MG63 (cell line): ENCODE results near the gene IFRD1. TPM values are rescaled to one million over a fixed set of nuclear protein-coding genes. Genes with fewer than 3 reads are reported as not detected.
"Not testable (repeated sequence)": the region's sequence is repeated elsewhere in the genome, so short reads cannot be mapped to it uniquely, and the experiment has no call there.

Experiments used
- DNase-seq: peaks from one replicate; pipeline ENCODE4 v3.0.0-alpha.2; 2020
- H3K27me3 ChIP-seq: fragments of 250-450 bp; sonication (Bioruptor Pico); 2 replicates; pipeline ENCODE4 v1.5.1; 2020; ENCODE audit warnings: mild to moderate bottlenecking, moderate library complexity
- H3K36me3 ChIP-seq: fragments of 250-450 bp; sonication (Bioruptor Pico); 2 replicates; pipeline ENCODE4 v1.5.1; 2020; ENCODE audit warnings: mild to moderate bottlenecking, moderate library complexity
- H3K4me3 ChIP-seq: fragments of 250-450 bp; sonication (Bioruptor Pico); 2 replicates; pipeline ENCODE4 v1.5.1; 2020; ENCODE audit warnings: mild to moderate bottlenecking, moderate library complexity
- H3K9me3 ChIP-seq: fragments of 250-450 bp; sonication (Bioruptor Pico); 2 replicates; pipeline ENCODE4 v1.5.1; 2020; ENCODE audit warnings: mild to moderate bottlenecking, moderate library complexity
- total RNA-seq: library from RNA; depleted of rRNA; stranded (reverse); fragments of >200 nt; shearing (Covaris generic); gene quantifications from 2 replicates; pipeline ENCODE4 v1.2.3, GENCODE V29; 2014; ENCODE audit warnings: low replicate concordance

The IFRD1 gene
- total RNA-seq, 1 experiment from 2014 or later = 29.5 TPM

DNA sequence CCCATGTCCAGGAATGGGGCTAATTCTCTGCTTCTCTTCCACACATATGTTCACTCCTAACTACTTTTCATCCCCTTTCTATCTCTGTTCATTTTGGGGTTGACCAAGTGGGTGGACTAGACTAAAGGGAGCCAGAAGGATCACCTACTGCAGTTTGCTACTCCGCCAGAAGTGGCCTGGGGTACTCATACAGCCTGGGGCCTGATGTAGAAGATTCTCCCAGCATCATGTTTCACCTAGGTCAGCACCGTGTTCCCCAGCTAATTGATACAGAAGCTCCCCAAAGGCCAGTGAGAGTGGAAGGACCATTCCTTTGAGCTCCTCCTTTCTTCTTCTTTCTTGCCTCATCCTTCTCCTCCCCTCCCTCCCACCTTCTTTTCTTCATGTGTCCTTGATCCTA is 19.6 kb upstream of the IFRD1 start:
- Histone ChIP-seq H3K4me3 (no peak overlapping the region), H3K27me3 (no peaks in the 10 kb centered on the region), H3K36me3 (no peaks in the 10 kb centered on the region), H3K9me3 (no peaks in the 10 kb centered on the region)
- no peak for DNase-seq

DNA sequence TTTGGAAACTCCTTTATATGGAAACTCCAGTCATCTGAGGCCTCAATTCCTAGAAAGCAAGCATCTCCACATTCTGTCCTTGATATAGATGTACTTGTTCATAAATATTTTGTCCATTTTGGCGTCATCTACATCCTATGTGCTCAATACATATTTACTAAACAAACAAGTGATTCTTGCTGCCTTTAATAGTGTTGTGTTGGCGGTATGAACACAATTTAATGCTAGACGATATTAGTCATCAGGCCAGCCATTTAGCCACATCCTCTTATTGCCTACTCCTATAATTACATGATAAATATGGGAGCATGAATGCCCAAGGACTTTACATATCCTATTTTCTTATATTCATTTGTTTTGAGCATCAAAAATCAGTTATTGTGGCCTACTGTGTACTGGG is 18.5 kb upstream of the IFRD1 start:
- no peak for DNase-seq
- Histone ChIP-seq H3K9me3 (no peaks in the 10 kb centered on the region), H3K27me3 (no peaks in the 10 kb centered on the region), H3K36me3 (no peaks in the 10 kb centered on the region), H3K4me3 (no peak overlapping the region)

DNA sequence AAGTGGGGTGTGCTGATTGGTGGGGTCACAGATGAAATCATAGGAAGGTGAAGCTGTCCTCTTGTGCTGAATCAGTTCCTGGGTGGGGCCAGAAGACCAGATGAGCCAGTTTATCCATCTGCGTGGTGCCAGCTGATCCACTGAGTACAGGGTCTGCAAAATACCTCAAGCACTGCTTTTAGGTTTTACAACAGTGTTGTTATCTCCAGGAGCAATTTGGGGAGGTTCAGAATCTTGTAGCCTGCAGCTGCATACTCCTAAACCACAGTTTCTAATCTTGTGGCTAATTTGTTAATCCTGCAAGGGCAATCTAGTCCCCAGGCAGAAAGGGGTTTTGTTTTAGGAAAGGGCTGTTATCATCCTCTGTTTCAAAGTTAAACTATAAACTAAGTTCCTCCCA is 17.0 kb upstream of the IFRD1 start:
- DNase-seq = no peak

DNA sequence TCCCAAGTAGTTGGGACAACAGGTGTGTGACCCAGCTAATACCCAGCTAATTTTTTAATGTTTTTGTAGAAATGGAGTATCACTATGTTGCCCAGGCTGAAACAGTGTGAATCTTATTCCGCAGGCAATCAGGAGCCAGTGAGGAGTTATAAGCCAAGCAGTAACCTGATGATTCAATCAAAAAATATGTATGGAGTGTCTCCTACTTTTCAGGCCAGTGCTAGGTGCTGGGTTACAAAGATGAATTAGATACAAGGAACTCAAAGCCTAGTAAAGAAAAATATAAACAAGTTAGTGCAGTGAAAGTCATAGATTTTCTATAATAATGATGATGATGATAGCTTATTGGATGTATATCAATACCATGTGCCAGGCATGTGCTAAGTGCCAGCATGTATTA is 13.2 kb upstream of the IFRD1 start:
- Histone ChIP-seq H3K4me3 (no peak overlapping the region), H3K9me3 (no peaks in the 10 kb centered on the region), H3K36me3 (no peaks in the 10 kb centered on the region), H3K27me3 (no peaks in the 10 kb centered on the region)
- DNase-seq = no peak

More for the DNA sequence above, 17.0 kb upstream of the IFRD1 start:
- Histone ChIP-seq H3K36me3 (no peaks in the 10 kb centered on the region), H3K9me3 (no peaks in the 10 kb centered on the region), H3K27me3 (no peaks in the 10 kb centered on the region), H3K4me3 (no peak overlapping the region)

DNA sequence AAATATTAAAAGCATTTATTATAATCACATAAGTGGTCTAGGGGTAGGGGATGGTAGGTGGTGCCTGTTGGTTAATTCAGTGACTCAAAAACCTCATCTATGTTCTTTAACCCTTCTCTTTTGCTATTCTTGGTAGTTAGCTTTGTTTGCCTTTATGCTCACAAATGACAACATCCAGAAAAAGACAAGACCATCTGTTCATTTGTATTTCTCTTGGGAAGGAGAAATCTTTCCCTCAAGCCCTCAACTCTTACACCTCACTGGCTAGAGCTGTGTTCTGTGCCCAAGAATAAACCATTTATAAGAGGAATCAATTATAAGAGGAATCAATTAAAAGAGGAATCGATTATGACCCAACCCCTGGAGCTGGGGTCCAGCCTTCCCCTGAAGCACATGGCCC is 10.8 kb upstream of the IFRD1 start:
- no peaks in the 10 kb centered on the region for H3K9me3 ChIP-seq
- no peaks in the 10 kb centered on the region for H3K27me3 ChIP-seq
- H3K36me3 ChIP-seq = no peaks in the 10 kb centered on the region
- no peak for DNase-seq
- H3K4me3 ChIP-seq = no peak overlapping the region

DNA sequence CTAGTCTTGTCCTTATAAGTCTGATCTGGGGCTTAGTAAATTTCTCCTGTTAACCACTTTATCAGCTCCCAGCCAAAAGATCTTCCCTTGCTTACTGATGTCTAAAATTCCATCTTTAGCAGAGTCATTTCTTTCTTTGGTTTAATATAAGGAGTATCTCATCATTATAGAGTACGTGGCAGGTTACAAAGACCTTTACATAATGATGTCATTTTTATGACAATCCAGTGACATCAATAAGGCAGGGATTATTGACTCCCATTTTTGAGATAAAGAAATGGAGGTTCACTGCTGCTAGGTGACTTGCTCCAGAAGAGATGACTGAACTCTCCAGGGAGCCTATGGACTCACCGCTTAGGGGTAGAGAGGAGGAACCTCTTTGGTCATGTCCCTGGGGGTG is 8.1 kb upstream of the IFRD1 start:
- no peaks in the 10 kb centered on the region for H3K27me3 ChIP-seq
- DNase-seq = no peak
- H3K36me3 ChIP-seq = no peaks in the 10 kb centered on the region
- H3K4me3 ChIP-seq = no peak overlapping the region
- H3K9me3 ChIP-seq = no peaks in the 10 kb centered on the region

DNA sequence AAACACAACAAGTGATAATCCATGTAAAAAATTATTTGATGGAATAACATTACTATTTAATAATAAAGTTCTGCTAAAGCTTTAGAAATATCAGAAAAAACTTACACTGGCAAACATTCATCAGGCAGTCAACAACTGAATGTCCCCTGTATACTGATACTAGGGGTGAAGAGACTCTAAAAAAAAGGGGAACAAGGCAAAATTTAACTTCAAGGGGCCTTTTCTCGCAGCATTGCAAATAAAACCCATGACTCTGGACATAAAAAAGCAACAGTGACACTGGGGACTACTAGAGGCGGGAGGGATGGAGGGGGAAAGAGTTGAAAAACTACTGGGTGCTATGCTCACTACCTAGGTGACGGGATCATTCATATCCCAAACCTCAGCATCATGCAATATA is 5.8 kb upstream of the IFRD1 start:
- DNase-seq = no peak
- H3K9me3 ChIP-seq = no peaks in the 10 kb centered on the region
- no peak overlapping the region for H3K4me3 ChIP-seq
- no peaks in the 10 kb centered on the region for H3K36me3 ChIP-seq
- no peaks in the 10 kb centered on the region for H3K27me3 ChIP-seq

DNA sequence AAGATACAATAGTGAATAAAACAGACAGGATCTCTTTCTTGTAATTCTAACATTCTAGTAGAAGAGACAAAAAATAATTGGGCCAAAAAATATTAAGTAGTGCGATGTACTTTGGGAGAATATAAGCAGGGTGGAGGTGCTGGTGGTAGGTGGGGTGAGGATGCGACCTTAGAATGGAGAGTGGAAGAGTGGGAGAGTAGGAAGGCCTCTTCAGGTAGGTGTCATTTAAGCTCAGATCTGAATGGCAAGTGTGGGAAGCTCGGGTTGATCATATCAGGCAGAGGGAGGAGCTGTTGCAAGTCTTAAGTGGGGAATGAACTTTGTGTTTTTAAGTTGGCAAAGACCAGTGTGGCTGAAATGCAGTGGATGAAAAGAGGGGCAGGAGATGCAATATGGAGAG is 3.8 kb upstream of the IFRD1 start:
- Histone ChIP-seq H3K9me3 (no peaks in the 10 kb centered on the region), H3K27me3 (no peaks in the 10 kb centered on the region)
- DNase-seq = no peak

DNA sequence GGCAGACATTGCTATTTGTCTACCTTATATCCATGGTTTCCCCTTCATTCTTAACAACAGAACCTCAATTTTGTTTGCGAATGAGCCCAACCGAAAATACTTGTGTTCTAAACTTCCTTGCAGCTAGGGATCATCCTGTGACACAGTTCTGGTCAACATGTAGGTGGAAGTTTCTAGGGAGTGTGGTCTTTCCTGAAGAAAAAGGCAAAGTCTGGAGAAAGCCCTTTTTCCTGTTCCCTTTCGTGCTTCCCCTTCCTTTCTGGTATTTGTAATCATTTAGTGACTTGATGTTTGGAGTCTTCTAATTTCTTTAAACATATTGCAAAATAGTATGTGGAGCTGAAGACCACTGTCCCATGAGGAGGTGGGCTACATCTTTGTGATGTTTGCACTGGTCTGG is 2.9 kb upstream of the IFRD1 start:
- no peak for DNase-seq
- no peak overlapping the region for H3K4me3 ChIP-seq
- no peaks in the 10 kb centered on the region for H3K36me3 ChIP-seq

More for the DNA sequence above, 3.8 kb upstream of the IFRD1 start:
- H3K36me3 ChIP-seq = no peaks in the 10 kb centered on the region
- H3K4me3 ChIP-seq = no peak overlapping the region

DNA sequence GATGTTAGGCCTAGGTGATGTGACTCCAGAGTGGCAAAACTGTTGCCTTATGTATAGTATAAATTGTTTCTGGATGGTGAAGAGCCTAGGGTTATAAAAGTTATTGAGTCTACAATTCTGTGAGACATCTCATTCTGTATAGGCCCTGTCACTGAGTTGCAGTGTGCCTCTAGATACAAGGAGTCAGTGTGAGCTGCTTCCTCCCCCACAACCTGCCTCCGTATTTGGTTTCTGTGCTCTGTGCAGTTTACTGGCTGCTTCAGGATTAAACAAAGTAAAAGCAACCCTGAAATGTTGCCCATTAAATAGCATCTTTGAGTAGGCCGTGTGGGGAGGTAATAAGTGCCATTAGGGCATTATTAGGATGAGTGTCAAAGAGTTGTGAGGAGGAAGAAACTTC is 1.9 kb upstream of the IFRD1 start:
- DNase-seq = no peak
- H3K36me3 ChIP-seq = 0 out of 2 replicates have a peak, but pooled peaks cover 2% of the 10 kb centered on the region
- no peaks in the 10 kb centered on the region for H3K27me3 ChIP-seq
- no peaks in the 10 kb centered on the region for H3K9me3 ChIP-seq
- no peak overlapping the region for H3K4me3 ChIP-seq

More for the DNA sequence above, 2.9 kb upstream of the IFRD1 start:
- Histone ChIP-seq H3K9me3 (no peaks in the 10 kb centered on the region), H3K27me3 (no peaks in the 10 kb centered on the region)

DNA sequence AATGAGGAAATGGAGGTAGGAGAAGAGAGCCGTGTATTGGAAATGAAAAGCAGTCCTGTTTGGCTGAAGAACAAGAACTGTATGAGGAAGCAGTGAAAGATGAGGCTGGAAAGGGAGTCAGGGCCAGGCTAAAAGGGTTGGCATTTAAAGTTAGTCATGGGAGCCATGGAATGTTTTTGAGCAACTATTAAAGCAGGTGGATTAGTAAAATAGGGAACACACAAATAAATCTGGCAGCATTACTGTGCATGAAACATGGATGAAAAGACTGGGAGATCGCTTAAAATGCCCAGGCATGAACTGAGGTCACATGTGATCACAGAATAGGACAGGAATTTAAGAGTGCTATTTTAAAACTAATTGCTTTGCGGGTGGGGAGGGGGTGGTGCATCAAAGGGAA is 1.4 kb upstream of the IFRD1 start:
- DNase-seq = no peak
- no peaks in the 10 kb centered on the region for H3K9me3 ChIP-seq
- 0 out of 2 replicates have a peak, but pooled peaks cover 2% of the 10 kb centered on the region for H3K36me3 ChIP-seq
- H3K4me3 ChIP-seq = no peak overlapping the region
- H3K27me3 ChIP-seq = no peaks in the 10 kb centered on the region

DNA sequence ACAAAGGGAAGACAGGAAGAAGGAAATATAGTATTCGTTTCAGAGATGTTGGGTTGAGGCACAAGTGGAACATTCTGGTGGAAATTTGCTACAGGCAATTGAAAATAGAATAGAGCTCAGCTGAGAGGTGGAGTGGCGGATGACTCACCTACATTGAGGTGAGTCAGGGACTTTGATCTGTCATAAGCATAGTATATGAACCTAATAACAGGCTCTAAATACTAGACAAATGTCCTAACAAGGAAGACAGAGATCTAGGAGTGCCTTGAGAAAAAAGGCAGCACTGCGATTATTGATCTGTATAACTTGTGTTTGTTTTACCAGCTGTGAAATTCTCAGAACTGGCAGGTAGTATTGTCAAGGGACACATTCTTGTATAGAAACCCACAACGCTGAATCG is 907 bp upstream of the IFRD1 start:
- Histone ChIP-seq H3K9me3 (no peaks in the 10 kb centered on the region), H3K36me3 (0 out of 2 replicates have a peak, but pooled peaks cover 2% of the 10 kb centered on the region), H3K27me3 (no peaks in the 10 kb centered on the region), H3K4me3 (peak overlapping the region; percentile 98)
- DNase-seq = peak; percentile 32

DNA sequence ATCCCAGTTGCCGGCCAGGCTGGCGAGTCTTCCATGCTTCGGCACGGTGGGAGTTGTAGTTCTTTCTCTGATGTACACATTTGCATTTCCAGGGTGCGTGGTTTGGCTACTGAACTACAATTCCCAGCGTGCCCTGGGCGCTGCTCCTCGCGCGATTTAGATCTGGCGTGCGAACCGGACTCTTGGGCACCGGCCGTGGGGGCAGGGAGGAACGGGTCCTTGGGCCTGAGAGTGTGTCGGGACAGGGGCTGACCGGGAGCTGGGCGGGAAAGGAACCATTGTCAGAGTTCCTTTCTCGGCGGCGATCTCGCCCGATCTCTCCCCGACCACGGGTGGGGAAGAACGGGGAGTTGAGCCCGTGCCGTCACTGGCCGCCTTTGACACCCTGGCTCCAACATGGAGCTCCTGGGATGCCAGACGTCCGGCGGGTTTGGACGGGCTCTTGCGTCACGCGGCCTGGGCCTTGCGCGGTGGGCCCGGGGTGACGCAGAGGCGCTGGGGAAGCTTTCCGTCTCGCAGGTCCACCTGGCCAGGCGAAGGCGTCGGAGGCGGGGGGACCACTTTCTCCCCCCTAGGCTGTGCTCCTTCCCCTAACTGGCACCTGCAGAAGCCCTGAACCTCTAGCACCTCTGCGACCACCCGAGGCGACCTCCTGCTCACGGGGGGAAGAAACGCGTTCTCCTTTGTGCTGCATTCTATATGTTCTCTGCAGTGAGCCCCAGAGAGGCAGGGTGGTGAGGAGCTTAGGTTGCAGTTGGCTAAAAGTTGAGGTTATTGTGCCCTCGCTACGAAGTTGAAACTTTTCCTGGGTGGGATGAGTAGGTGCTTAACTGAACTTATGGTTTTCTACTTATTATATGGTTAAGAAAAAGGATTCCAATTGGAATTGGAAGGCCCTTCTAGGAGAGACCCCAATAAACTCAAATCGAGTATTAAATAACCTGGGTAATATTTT is 824 bp downstream of the IFRD1 start:
- Histone ChIP-seq H3K9me3 (no peaks in the 10 kb centered on the region), H3K4me3 (peak overlapping the region; percentile 98), H3K27me3 (no peaks in the 10 kb centered on the region), H3K36me3 (peaks cover 11% of the 10 kb centered on the region)
- peak; percentile 89 for DNase-seq

DNA sequence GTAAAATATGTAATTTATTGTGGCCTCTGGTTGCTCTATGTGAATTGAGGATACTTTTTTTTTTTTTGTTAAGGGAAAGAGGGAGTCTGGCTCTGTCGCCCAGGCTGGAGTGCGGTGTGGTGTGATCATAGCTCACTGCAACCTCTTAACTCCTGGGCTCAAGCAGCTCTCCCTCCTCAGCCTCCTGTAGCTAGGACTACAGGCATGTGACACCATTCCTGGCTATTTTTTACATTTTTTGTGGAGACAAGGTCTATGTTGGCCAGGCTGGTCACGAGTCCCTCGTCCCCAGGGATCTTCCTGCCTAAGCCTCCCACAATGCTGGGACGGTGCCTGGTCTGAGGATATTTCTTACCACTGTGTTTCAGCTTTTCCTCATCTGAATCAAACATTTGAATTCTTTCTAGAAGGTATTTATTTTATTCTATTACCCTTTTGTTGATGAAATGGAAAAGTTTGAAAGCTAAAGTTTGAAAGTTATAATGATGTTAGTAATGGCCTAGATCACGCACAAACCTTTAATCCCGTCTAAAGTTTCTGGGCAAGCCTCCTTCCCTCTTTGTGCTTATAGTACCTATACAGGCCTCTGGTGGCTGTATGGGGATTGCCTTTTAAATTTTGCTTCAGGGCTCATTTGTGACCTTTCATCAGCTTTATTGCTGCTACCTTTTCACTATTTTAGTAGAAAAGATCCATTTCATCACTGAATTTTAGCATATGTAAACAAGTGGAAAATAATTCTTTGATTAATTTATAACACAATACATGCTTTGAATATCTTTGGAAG is 2.0 kb downstream of the IFRD1 start:
- Histone ChIP-seq H3K4me3 (peak overlapping the region; percentile 98), H3K9me3 (no peaks in the 10 kb centered on the region), H3K36me3 (peaks cover 23% of the 10 kb centered on the region), H3K27me3 (no peaks in the 10 kb centered on the region)
- DNase-seq = peak; percentile 11

DNA sequence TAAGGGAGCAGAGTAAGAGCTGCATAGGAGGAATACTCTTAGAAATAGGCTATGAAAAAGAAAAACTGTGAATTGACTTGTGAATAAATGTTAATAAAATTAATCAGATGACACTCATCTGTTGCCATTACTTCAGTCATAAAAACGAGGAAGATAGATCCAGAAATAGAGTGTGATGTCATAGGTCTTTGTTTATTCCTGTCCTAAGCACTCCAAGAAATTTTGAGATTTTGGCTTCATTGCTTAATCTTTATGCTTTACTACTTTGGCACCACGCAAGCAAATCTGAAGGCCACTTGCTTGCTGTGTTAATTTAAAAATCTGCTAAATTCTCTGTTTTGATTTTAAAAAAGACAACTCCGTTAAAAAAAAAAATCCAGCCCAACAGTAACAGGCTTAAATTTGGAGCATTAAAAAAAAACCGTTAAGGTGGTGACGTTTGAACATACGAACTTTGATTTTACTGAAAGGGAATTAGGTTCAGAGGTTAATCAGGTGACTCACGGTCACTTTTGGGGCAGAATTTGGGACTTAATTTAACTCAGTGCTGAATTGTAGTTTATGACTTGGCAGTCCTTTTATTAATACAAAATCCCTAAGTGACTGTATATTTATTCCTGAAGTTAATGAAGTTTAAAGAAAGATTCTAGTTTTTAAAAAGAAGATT is 3.4 kb downstream of the IFRD1 start:
- peaks cover 32% of the 10 kb centered on the region for H3K36me3 ChIP-seq
- peak overlapping the region; percentile 98 for H3K4me3 ChIP-seq
- H3K9me3 ChIP-seq = no peaks in the 10 kb centered on the region
- no peaks in the 10 kb centered on the region for H3K27me3 ChIP-seq
- DNase-seq = no peak

DNA sequence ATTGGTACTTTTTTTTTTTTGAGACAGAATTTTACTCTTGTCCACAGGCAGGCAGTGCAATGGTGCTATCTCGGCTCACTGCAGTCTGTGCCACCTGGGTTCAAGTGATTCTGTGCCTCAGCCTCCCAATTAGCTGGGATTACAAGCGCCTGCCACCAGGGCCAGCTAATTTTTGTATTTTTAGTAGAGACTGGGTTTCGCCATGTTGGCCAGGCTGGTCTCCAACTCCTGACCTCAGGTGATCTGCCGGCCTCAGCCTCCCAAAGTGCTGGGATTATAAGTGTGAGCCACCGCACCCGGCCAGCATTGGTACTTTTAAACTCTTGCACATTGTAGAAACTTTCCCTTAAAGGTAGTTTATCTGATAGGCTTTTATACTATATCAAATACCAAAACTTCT is 3.9 kb downstream of the IFRD1 start:
- not testable (repeated sequence) for H3K4me3 ChIP-seq, DNase-seq, H3K9me3 ChIP-seq, H3K27me3 ChIP-seq
- peaks cover 36% of the 10 kb centered on the region for H3K36me3 ChIP-seq

DNA sequence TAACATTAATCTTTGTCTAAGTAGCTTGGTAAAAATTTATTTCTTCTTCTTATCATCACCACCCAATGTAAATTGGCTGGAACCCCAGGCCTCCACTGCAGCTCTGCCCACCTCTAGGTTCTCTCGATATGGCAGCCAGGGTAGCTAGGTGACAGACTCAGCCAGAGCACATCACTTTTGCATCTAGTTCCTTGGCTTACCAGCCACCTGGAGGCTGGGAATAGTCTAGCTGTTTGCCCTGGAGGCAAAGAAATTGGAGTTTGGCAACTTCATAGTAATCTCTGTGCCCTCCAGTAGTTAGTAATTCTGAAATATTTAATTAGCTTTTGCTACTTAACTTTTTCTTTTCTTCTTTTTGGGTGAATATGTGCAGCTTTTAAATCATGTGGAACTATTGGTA is 9.4 kb downstream of the IFRD1 start:
- Histone ChIP-seq H3K4me3 (no peak overlapping the region), H3K27me3 (no peaks in the 10 kb centered on the region), H3K9me3 (no peaks in the 10 kb centered on the region), H3K36me3 (peaks cover 61% of the 10 kb centered on the region)
- no peak for DNase-seq
